Uterus (tissue), 2 donors: ENCODE data around the gene CFAP141.

Experiments
- CTCF ChIP-seq, 4 experiments: fragments of 200-600 bp in 2 of 4; fragments of 450-650 bp in 2 of 4; sonication (generic) in 2 of 4; IDR thresholded peaks; one replicate each; pipeline ENCODE4 v1.5.1; 2016 to 2019; ENCODE audit warnings: antibody characterized with exemption in 4 of 4, mild to moderate bottlenecking in 2 of 4, moderate library complexity in 1 of 4
- POLR2A ChIP-seq, 2 donors: fragments of 450-650 bp; IDR thresholded peaks; one replicate each; pipeline ENCODE4 v1.6.1; 2016; ENCODE audit warnings: antibody characterized with exemption in 2 of 2, mild to moderate bottlenecking in 1 of 2, moderate library complexity in 1 of 2

- TF ChIP-seq CTCF (IDR thresholded peaks at IDR 0.05) (no peak), POLR2A (IDR thresholded peaks at IDR 0.05) (no peak)
Observed at GRCh38 chr1:154171880-154172279, 34.3 kb downstream of the CFAP141 start.
